HG03045 (cell line): ENCODE data around the gene SIK3.

ENCODE experiments used
- ATAC-seq: cut with Tn5 transposase; IDR thresholded peaks from one replicate; pipeline ENCODE4 v1.9.1; 2021; ENCODE audit warnings: mild to moderate bottlenecking, moderate library complexity; ENCODE audit not compliant: unreplicated experiment

The SIK3 gene

GRCh38 chr11:116932181-116932580, 166.0 kb downstream of the SIK3 start:
- no peak for ATAC-seq

GRCh38 chr11:116931206-116931953, 166.8 kb downstream of the SIK3 start:
- no peak for ATAC-seq

GRCh38 chr11:116930586-116930985, 167.6 kb downstream of the SIK3 start:
- no peak for ATAC-seq

- ATAC-seq, result no peak
Observed at GRCh38 chr11:116930177-116930576, 168.1 kb downstream of the SIK3 start.

GRCh38 chr11:116929414-116930090, 168.7 kb downstream of the SIK3 start:
- no peak for ATAC-seq

- no peak for ATAC-seq
Observed at GRCh38 chr11:116928845-116929244, 169.4 kb downstream of the SIK3 start.

- no peak for ATAC-seq
Observed at GRCh38 chr11:116928102-116928777, 170.0 kb downstream of the SIK3 start.

- ATAC-seq, result no peak
Observed at GRCh38 chr11:116927163-116927974, 170.9 kb downstream of the SIK3 start.

- no peak for ATAC-seq
Observed at GRCh38 chr11:116925050-116925449, 173.2 kb downstream of the SIK3 start.

GRCh38 chr11:116918925-116919655, 179.1 kb downstream of the SIK3 start:
- ATAC-seq, result no peak

GRCh38 chr11:116917632-116918031, 180.6 kb downstream of the SIK3 start:
- no peak for ATAC-seq

GRCh38 chr11:116916886-116917285, 181.3 kb downstream of the SIK3 start:
- ATAC-seq, result no peak

GRCh38 chr11:116916052-116916451, 182.2 kb downstream of the SIK3 start:
- ATAC-seq, result no peak

- no peak for ATAC-seq
Observed at GRCh38 chr11:116913000-116913399, 185.2 kb downstream of the SIK3 start.

GRCh38 chr11:116911976-116912734, 186.1 kb downstream of the SIK3 start:
- no peak for ATAC-seq

GRCh38 chr11:116910847-116911246, 187.4 kb downstream of the SIK3 start:
- no peak for ATAC-seq

- ATAC-seq, result no peak
Observed at GRCh38 chr11:116910378-116910777, 187.8 kb downstream of the SIK3 start.

GRCh38 chr11:116909245-116909644, 189.0 kb downstream of the SIK3 start:
- ATAC-seq, result no peak

GRCh38 chr11:116906479-116906878, 191.7 kb downstream of the SIK3 start:
- no peak for ATAC-seq

- no peak for ATAC-seq
Observed at GRCh38 chr11:116903090-116903489, 195.1 kb downstream of the SIK3 start.
